ENCODE measurements around the gene SELENOO. TPM values are rescaled to one million over a fixed set of nuclear protein-coding genes. Genes with fewer than 3 reads are reported as not detected.
"Not testable (repeated sequence)": the region's sequence is repeated elsewhere in the genome, so short reads cannot be mapped to it uniquely, and the experiment has no call there.

The SELENOO gene
- total RNA-seq, 1 experiment from 2014 or later, result 41.3 TPM

- Histone ChIP-seq H3K4me3 (ENCODE audit: low read depth, low read length, poor library complexity, severe bottlenecking) (no peak overlapping the region), H3K9me3 (ENCODE audit: low read depth, low read length, poor library complexity, severe bottlenecking) (no peaks in the 10 kb centered on the region), H3K27me3 (replicated peaks; ENCODE audit: insufficient read depth, low read depth, low read length, poor library complexity) (no peaks in the 10 kb centered on the region), H3K27ac (ENCODE audit: low read depth, low read length, poor library complexity, severe bottlenecking) (no peak overlapping the region), H3K4me1 (ENCODE audit: insufficient read depth, low read length, poor library complexity, severe bottlenecking) (peaks cover 4% of the 10 kb centered on the region), H3K36me3 (ENCODE audit: insufficient read depth, low read length, poor library complexity, severe bottlenecking) (no peaks in the 10 kb centered on the region)
- no peak for TF ChIP-seq EZH2 (IDR thresholded peaks at IDR 0.05; ENCODE audit: borderline replicate concordance, low read depth, low read length, poor library complexity, severe bottlenecking)
- TF ChIP-seq CTCF (conservative IDR thresholded peaks at IDR 0.05; ENCODE audit: low read depth, low read length), result no peak
- POLR2A ChIA-PET (ENCODE audit: low non-redundant PET), result no interaction called here
- no peak for DNase-seq (ENCODE audit: low spot score)
- CTCF ChIA-PET, result no interaction called here
- intact Hi-C loops (cut with micrococcal nuclease; ENCODE audit: unreplicated experiment), result no loop called here
- BruUV-seq (replicated peaks), result no TSS peak
Observed at GRCh38 chr22:50167689-50168489, 32.9 kb upstream of the SELENOO start.

GRCh38 chr22:50168490-50169180 is 32.2 kb upstream of the SELENOO start:
- DNase-seq (ENCODE audit: low spot score); H3K4me1 ChIP-seq (ENCODE audit: insufficient read depth, low read length, poor library complexity, severe bottlenecking); intact Hi-C loops (cut with micrococcal nuclease; ENCODE audit: unreplicated experiment); H3K27ac ChIP-seq (ENCODE audit: low read depth, low read length, poor library complexity, severe bottlenecking); H3K36me3 ChIP-seq (ENCODE audit: insufficient read depth, low read length, poor library complexity, severe bottlenecking); BruUV-seq (replicated peaks); H3K27me3 ChIP-seq (replicated peaks; ENCODE audit: insufficient read depth, low read depth, low read length, poor library complexity); H3K9me3 ChIP-seq (ENCODE audit: low read depth, low read length, poor library complexity, severe bottlenecking); POLR2A ChIA-PET (ENCODE audit: low non-redundant PET): not testable (repeated sequence)
- peak overlapping the region; percentile 54 for H3K4me3 ChIP-seq (ENCODE audit: low read depth, low read length, poor library complexity, severe bottlenecking)
- CTCF ChIA-PET, result interaction anchor here (0.7 kb wide), 1 partner anchor 24 kb away, joined by 4 read pairs; no protein-coding TSS in a partner anchor

GRCh38 chr22:50169181-50169759 is 31.5 kb upstream of the SELENOO start:
- Histone ChIP-seq H3K4me3 (ENCODE audit: low read depth, low read length, poor library complexity, severe bottlenecking) (peak overlapping the region; percentile 54), H3K36me3 (ENCODE audit: insufficient read depth, low read length, poor library complexity, severe bottlenecking) (no peaks in the 10 kb centered on the region), H3K27ac (ENCODE audit: low read depth, low read length, poor library complexity, severe bottlenecking) (no peak overlapping the region), H3K4me1 (ENCODE audit: insufficient read depth, low read length, poor library complexity, severe bottlenecking) (peaks cover 4% of the 10 kb centered on the region), H3K27me3 (replicated peaks; ENCODE audit: insufficient read depth, low read depth, low read length, poor library complexity) (no peaks in the 10 kb centered on the region), H3K9me3 (ENCODE audit: low read depth, low read length, poor library complexity, severe bottlenecking) (no peaks in the 10 kb centered on the region)
- ChIA-PET POLR2A (ENCODE audit: low non-redundant PET) (no interaction called here), CTCF (interaction anchor here (0.7 kb wide), 1 partner anchor 25 kb away, joined by 4 read pairs; no protein-coding TSS in a partner anchor)
- no peak for DNase-seq (ENCODE audit: low spot score)
- BruUV-seq (replicated peaks), result no TSS peak
- TF ChIP-seq CTCF (conservative IDR thresholded peaks at IDR 0.05; ENCODE audit: low read depth, low read length), result no peak
- TF ChIP-seq EZH2 (IDR thresholded peaks at IDR 0.05; ENCODE audit: borderline replicate concordance, low read depth, low read length, poor library complexity, severe bottlenecking), result no peak
- intact Hi-C loops (cut with micrococcal nuclease; ENCODE audit: unreplicated experiment), result no loop called here

Data from A673 (cell line).